Uterus (tissue), 2 donors: ENCODE measurements around the gene DNMBP.

Experiments used
- CTCF ChIP-seq, 4 experiments: fragments of 200-600 bp in 2 of 4; fragments of 450-650 bp in 2 of 4; sonication (generic) in 2 of 4; IDR thresholded peaks; one replicate each; pipeline ENCODE4 v1.5.1; 2016 to 2019; ENCODE audit warnings: antibody characterized with exemption in 4 of 4, mild to moderate bottlenecking in 2 of 4, moderate library complexity in 1 of 4
- POLR2A ChIP-seq, 2 donors: fragments of 450-650 bp; IDR thresholded peaks; one replicate each; pipeline ENCODE4 v1.6.1; 2016; ENCODE audit warnings: antibody characterized with exemption in 2 of 2, mild to moderate bottlenecking in 1 of 2, moderate library complexity in 1 of 2

DNA sequence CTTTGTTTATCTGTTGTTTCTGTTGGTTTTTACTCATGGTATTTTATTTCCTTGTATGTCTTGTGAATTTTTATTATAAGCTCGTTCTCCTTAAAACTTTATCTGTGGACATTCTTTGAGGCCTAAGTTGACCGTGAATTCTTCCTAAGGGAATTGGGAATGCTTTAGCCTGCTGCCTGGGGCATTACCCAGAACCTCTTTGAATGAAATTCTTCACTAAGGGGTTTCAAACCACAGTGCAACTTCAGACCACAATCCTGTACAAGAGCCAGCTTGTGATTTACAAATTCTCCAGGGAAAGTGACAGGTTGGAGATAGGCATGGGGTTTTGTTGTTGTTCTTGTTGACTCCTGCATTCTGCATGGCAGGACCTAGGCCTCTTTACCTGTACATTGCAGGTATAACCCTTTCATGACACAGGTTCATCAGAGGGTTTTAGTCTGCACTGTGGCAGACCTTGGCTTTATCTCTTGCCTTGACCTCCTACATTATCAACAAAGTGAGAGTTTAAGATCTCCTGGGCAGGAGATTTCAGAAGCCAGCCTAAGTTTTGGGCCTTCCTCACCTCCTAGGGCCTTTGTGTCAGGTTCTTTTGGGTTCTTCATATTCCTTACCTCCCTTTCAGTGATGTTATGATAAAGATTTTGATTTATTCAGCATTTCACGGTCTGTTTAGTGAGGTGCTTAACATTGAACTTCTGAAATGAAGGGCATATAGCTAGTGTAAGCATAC, 157.1 kb downstream of the DNMBP start:
- TF ChIP-seq POLR2A (IDR thresholded peaks at IDR 0.05) (no peak), CTCF (IDR thresholded peaks at IDR 0.05) (no peak)
